NB4 (cell line): Measurements from ENCODE around the gene METTL14.

ENCODE experiments used
- CTCF ChIP-seq: IDR thresholded peaks from one replicate; pipeline ENCODE4 v1.5.1; 2012; ENCODE audit warnings: low read depth, low read length
- POLR2A ChIP-seq: IDR thresholded peaks from 2 replicates; pipeline ENCODE4 v1.6.1; 2011; ENCODE audit warnings: mild to moderate bottlenecking; ENCODE audit not compliant: insufficient read length; ENCODE audit errors: extremely low read depth

DNA sequence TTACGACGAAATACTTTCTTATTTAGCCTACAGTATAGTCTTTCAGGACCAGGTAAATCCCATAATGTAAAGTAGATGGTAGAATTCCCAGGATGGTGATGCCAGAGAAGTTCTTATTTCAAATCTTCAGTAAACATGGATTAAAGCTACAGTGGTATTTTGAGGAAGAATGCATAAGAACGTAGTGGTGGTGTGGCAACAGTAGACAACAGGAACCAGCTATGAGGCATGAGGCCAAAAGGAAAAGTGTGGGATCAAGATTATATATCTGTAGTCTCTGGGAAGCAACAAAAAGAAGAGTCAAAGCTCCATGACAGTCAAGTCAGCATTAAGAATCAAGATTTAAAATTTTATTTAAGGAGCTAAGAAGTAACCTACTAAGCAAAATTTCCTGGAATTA lies 60.2 kb downstream of the METTL14 start:
- TF ChIP-seq CTCF (no peak), POLR2A (no peak)
